HL-60 (cell line): ENCODE measurements around the gene PRKAR1B.

ENCODE experiments used
- GABPA ChIP-seq: IDR thresholded peaks from 2 replicates; pipeline ENCODE4 v1.6.1; 2012; ENCODE audit warnings: low read depth
- POLR2AphosphoS5 ChIP-seq: IDR thresholded peaks from 2 replicates; pipeline ENCODE4 v1.6.1; 2012; ENCODE audit warnings: low read depth
- SPI1 ChIP-seq: IDR thresholded peaks from 2 replicates; pipeline ENCODE4 v1.6.1; 2012; ENCODE audit warnings: low read depth, mild to moderate bottlenecking, borderline replicate concordance
- TF ChIP-seq, protein P1 (sequence below): IDR thresholded peaks from 2 replicates; pipeline ENCODE4 v1.6.1; 2012; ENCODE audit warnings: low read depth; ENCODE audit not compliant: insufficient replicate concordance
- TF ChIP-seq, protein P2 (sequence below): IDR thresholded peaks from one replicate; pipeline ENCODE4 v1.5.1; 2011; ENCODE audit warnings: low read length, control low read depth, inconsistent platforms; ENCODE audit not compliant: insufficient read depth

DNA sequence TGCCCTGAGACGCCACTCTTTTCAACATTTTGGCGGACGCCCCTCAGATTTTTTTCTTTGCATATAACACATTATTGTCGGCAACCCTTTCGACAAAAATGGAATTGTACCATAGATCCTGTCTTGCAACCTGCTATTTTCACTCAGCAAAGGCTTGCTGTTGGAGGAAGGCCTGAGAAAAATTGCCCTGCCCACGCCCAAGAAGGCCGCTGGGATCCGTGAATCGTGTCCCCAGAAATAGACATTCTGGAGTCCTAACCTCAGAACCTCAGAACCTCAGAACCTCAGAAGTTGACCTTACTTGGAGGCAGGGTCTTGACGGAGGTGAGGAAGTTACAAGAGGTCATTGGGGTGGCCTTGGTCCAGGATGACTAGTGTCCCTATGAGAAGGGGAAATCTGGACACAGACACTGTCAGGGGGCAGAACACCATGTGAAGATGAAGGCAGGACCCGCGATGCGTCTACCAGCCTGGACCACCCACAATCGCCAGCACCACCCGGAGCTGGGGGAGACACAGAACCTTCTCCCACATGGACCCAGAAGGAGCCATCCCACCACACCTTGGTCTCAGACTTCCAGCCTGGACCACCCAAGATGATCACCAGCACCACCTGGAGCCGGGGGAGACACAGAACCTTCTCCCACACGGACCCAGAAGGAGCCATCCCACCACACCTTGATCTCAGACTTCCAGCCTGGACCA, 19.6 kb downstream of the PRKAR1B start:
- no peak for TF ChIP-seq SPI1
- TF ChIP-seq, protein P1, sequence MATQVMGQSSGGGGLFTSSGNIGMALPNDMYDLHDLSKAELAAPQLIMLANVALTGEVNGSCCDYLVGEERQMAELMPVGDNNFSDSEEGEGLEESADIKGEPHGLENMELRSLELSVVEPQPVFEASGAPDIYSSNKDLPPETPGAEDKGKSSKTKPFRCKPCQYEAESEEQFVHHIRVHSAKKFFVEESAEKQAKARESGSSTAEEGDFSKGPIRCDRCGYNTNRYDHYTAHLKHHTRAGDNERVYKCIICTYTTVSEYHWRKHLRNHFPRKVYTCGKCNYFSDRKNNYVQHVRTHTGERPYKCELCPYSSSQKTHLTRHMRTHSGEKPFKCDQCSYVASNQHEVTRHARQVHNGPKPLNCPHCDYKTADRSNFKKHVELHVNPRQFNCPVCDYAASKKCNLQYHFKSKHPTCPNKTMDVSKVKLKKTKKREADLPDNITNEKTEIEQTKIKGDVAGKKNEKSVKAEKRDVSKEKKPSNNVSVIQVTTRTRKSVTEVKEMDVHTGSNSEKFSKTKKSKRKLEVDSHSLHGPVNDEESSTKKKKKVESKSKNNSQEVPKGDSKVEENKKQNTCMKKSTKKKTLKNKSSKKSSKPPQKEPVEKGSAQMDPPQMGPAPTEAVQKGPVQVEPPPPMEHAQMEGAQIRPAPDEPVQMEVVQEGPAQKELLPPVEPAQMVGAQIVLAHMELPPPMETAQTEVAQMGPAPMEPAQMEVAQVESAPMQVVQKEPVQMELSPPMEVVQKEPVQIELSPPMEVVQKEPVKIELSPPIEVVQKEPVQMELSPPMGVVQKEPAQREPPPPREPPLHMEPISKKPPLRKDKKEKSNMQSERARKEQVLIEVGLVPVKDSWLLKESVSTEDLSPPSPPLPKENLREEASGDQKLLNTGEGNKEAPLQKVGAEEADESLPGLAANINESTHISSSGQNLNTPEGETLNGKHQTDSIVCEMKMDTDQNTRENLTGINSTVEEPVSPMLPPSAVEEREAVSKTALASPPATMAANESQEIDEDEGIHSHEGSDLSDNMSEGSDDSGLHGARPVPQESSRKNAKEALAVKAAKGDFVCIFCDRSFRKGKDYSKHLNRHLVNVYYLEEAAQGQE, result no peak
- TF ChIP-seq, protein P2, sequence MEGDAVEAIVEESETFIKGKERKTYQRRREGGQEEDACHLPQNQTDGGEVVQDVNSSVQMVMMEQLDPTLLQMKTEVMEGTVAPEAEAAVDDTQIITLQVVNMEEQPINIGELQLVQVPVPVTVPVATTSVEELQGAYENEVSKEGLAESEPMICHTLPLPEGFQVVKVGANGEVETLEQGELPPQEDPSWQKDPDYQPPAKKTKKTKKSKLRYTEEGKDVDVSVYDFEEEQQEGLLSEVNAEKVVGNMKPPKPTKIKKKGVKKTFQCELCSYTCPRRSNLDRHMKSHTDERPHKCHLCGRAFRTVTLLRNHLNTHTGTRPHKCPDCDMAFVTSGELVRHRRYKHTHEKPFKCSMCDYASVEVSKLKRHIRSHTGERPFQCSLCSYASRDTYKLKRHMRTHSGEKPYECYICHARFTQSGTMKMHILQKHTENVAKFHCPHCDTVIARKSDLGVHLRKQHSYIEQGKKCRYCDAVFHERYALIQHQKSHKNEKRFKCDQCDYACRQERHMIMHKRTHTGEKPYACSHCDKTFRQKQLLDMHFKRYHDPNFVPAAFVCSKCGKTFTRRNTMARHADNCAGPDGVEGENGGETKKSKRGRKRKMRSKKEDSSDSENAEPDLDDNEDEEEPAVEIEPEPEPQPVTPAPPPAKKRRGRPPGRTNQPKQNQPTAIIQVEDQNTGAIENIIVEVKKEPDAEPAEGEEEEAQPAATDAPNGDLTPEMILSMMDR, result no peak
- no peak for TF ChIP-seq POLR2AphosphoS5
- TF ChIP-seq GABPA, result no peak
